GM23248 (cell line): ENCODE data around the gene HM13. TPM values are rescaled to one million over a fixed set of nuclear protein-coding genes. Genes with fewer than 3 reads are reported as not detected.
A peak's percentile ranks its signal among the peaks of the same experiment; 100 is the strongest.

ENCODE experiments used
- DNase-seq: peaks from one replicate; pipeline ENCODE4 v3.0.0-alpha.2; 2015
- H2AFZ ChIP-seq: fragments of 200-600 bp; sonication (generic); 2 replicates; pipeline ENCODE4 v1.6.1; 2016; ENCODE audit warnings: antibody characterized with exemption
- H3F3A ChIP-seq: fragments of 200-600 bp; sonication (generic); 2 replicates; pipeline ENCODE4 v1.6.1; 2016; ENCODE audit warnings: mild to moderate bottlenecking, antibody characterized with exemption, mixed run types; ENCODE audit not compliant: insufficient read depth
- H3K27ac ChIP-seq: fragments of 200-600 bp; sonication (generic); 2 replicates; pipeline ENCODE4 v1.5.1; 2016; ENCODE audit warnings: mild to moderate bottlenecking
- H3K27me3 ChIP-seq: fragments of 200-600 bp; sonication (generic); replicated peaks from 2 replicates; pipeline ENCODE4 v1.6.1; 2016; ENCODE audit warnings: mild to moderate bottlenecking; ENCODE audit not compliant: insufficient read depth
- H3K36me3 ChIP-seq: fragments of 200-600 bp; sonication (generic); 2 replicates; pipeline ENCODE4 v1.6.1; 2016; ENCODE audit warnings: low read depth, mild to moderate bottlenecking
- H3K4me1 ChIP-seq: fragments of 200-600 bp; sonication (generic); 2 replicates; pipeline ENCODE4 v1.6.1; 2016; ENCODE audit warnings: mild to moderate bottlenecking; ENCODE audit not compliant: insufficient read depth
- H3K4me2 ChIP-seq: fragments of 200-600 bp; sonication (generic); one replicate; pipeline ENCODE4 v1.6.1; 2016; ENCODE audit warnings: mild to moderate bottlenecking; ENCODE audit not compliant: unreplicated experiment
- H3K4me3 ChIP-seq: fragments of 200-600 bp; sonication (generic); 2 replicates; pipeline ENCODE4 v1.5.1; 2016; ENCODE audit warnings: mild to moderate bottlenecking
- H3K79me2 ChIP-seq: fragments of 200-600 bp; sonication (generic); 2 replicates; pipeline ENCODE4 v1.6.1; 2016; ENCODE audit warnings: mild to moderate bottlenecking; ENCODE audit not compliant: insufficient read depth
- H3K9ac ChIP-seq: fragments of 200-600 bp; sonication (generic); 2 replicates; pipeline ENCODE4 v1.6.1; 2016; ENCODE audit warnings: mild to moderate bottlenecking
- H3K9me2 ChIP-seq: fragments of 200-600 bp; sonication (generic); 2 replicates; pipeline ENCODE4 v1.6.1; 2016; ENCODE audit warnings: mixed run types, mild to moderate bottlenecking, moderate library complexity; ENCODE audit not compliant: insufficient read depth
- H3K9me3 ChIP-seq: fragments of 200-600 bp; sonication (generic); one replicate; pipeline ENCODE4 v1.6.1; 2017; ENCODE audit warnings: low read depth
- H4K20me1 ChIP-seq: fragments of 200-600 bp; sonication (generic); 2 replicates; pipeline ENCODE4 v1.6.0; 2016; ENCODE audit not compliant: insufficient read depth
- EZH2 ChIP-seq: fragments of 200-600 bp; sonication (generic); IDR thresholded peaks from 2 replicates; pipeline ENCODE4 v1.6.1; 2018; ENCODE audit warnings: antibody characterized with exemption, mild to moderate bottlenecking; ENCODE audit not compliant: insufficient read depth, poor library complexity, severe bottlenecking
- EZH2phosphoT487 ChIP-seq: fragments of 200-600 bp; sonication (generic); IDR thresholded peaks from 2 replicates; pipeline ENCODE4 v1.6.1; 2018; ENCODE audit warnings: antibody characterized with exemption, moderate library complexity, mild to moderate bottlenecking, low read depth; ENCODE audit not compliant: insufficient read depth
- WGBS, 2 experiments: methylation state at CpG; one replicate each; pipeline ENCODE4 v1.1.6; 2015 to 2017; ENCODE audit warnings: low lambda C conversion rate in 2 of 2, low coverage in 1 of 2; ENCODE audit errors: missing lambda C conversion rate in 2 of 2; 5-methylcytosine and 5-hydroxymethylcytosine counted together
- in situ Hi-C: fragments of 300-500 bp; cut with MboI; formaldehyde crosslinking; loops from 2 replicates; pipeline ENCODE4 v1.15.0; 2020
- polyA plus RNA-seq: library from polyadenylated mRNA; unstranded; fragments of >200 nt; fragmentation: Nextera tagmentation; extraction: Ambion mirVana; gene quantifications from 2 replicates; pipeline ENCODE4 v1.2.1, GENCODE V29; 2016
- total RNA-seq: library from RNA; depleted of rRNA; stranded (reverse); fragments of >200 nt; shearing (Covaris generic); gene quantifications from 2 replicates; pipeline ENCODE4 v1.2.3, GENCODE V29; 2014

HM13 gene
- total and polyA plus RNA-seq, 2 experiments from 2014 or later = 117 to 424 TPM

- no peak for DNase-seq
- no peaks in the 10 kb centered on the region for H3F3A ChIP-seq
- in situ Hi-C loops = no loop called here
- no peaks in the 10 kb centered on the region for H3K9me2 ChIP-seq
- no peaks in the 10 kb centered on the region for H3K9me3 ChIP-seq
- no peak overlapping the region for H3K4me2 ChIP-seq
- H3K4me1 ChIP-seq = no peaks in the 10 kb centered on the region
- TF ChIP-seq EZH2phosphoT487 (no peak), EZH2 (no peak)
- 67 to 68% methylated on average over 2 of the region's 2 CpGs for WGBS, 2 experiments
- H3K79me2 ChIP-seq = no peaks in the 10 kb centered on the region
- 0 out of 2 replicates have a peak, but pooled peaks cover 14% of the 10 kb centered on the region for H3K27me3 ChIP-seq
- no peak overlapping the region for H2AFZ ChIP-seq
- H3K27ac ChIP-seq = no peak overlapping the region
- H4K20me1 ChIP-seq = no peaks in the 10 kb centered on the region
- H3K4me3 ChIP-seq = no peak overlapping the region
- H3K9ac ChIP-seq = no peak overlapping the region
- no peaks in the 10 kb centered on the region for H3K36me3 ChIP-seq
Observed at GRCh38 chr20:31488115-31488514, 26.1 kb upstream of the HM13 start.

- H3K79me2 ChIP-seq = no peaks in the 10 kb centered on the region
- no peak overlapping the region for H3K9ac ChIP-seq
- TF ChIP-seq EZH2phosphoT487 (no peak), EZH2 (no peak)
- H4K20me1 ChIP-seq = no peaks in the 10 kb centered on the region
- WGBS, 2 experiments = 44 to 53% methylated on average over 3 of the region's 3 CpGs
- H3K27me3 ChIP-seq = 0 out of 2 replicates have a peak, but pooled peaks cover 14% of the 10 kb centered on the region
- H3K4me1 ChIP-seq = no peaks in the 10 kb centered on the region
- H3F3A ChIP-seq = no peaks in the 10 kb centered on the region
- H2AFZ ChIP-seq = no peak overlapping the region
- in situ Hi-C loops = no loop called here
- H3K9me3 ChIP-seq = no peaks in the 10 kb centered on the region
- H3K9me2 ChIP-seq = no peaks in the 10 kb centered on the region
- H3K36me3 ChIP-seq = no peaks in the 10 kb centered on the region
- no peak overlapping the region for H3K4me2 ChIP-seq
- H3K4me3 ChIP-seq = no peak overlapping the region
- H3K27ac ChIP-seq = no peak overlapping the region
- DNase-seq = no peak
Observed at GRCh38 chr20:31489152-31489551, 25.1 kb upstream of the HM13 start.

- no peaks in the 10 kb centered on the region for H3F3A ChIP-seq
- in situ Hi-C loops = no loop called here
- H3K27ac ChIP-seq = no peak overlapping the region
- no peak overlapping the region for H3K4me2 ChIP-seq
- TF ChIP-seq EZH2 (no peak), EZH2phosphoT487 (no peak)
- no peaks in the 10 kb centered on the region for H3K36me3 ChIP-seq
- H3K79me2 ChIP-seq = no peaks in the 10 kb centered on the region
- no peaks in the 10 kb centered on the region for H3K4me1 ChIP-seq
- H3K4me3 ChIP-seq = no peak overlapping the region
- no peaks in the 10 kb centered on the region for H3K9me2 ChIP-seq
- H4K20me1 ChIP-seq = no peaks in the 10 kb centered on the region
- no peak overlapping the region for H3K9ac ChIP-seq
- WGBS, 2 experiments = 86 to 93% methylated on average over 3 of the region's 3 CpGs
- 0 out of 2 replicates have a peak, but pooled peaks cover 14% of the 10 kb centered on the region for H3K27me3 ChIP-seq
- H3K9me3 ChIP-seq = no peaks in the 10 kb centered on the region
- no peak overlapping the region for H2AFZ ChIP-seq
- DNase-seq = no peak
Observed at GRCh38 chr20:31490752-31491151, 23.5 kb upstream of the HM13 start.

GRCh38 chr20:31494131-31494530, 20.1 kb upstream of the HM13 start:
- peaks cover 15% of the 10 kb centered on the region for H3K4me1 ChIP-seq
- no peaks in the 10 kb centered on the region for H3K9me3 ChIP-seq
- no peak overlapping the region for H3K9ac ChIP-seq
- 0 out of 2 replicates have a peak, but pooled peaks cover under 1% of the 10 kb centered on the region for H3K27me3 ChIP-seq
- no peaks in the 10 kb centered on the region for H3K79me2 ChIP-seq
- H3K9me2 ChIP-seq = no peaks in the 10 kb centered on the region
- no peak overlapping the region for H3K27ac ChIP-seq
- no peak for TF ChIP-seq EZH2phosphoT487
- TF ChIP-seq EZH2 = no peak
- peaks cover 7% of the 10 kb centered on the region; the same call in 1 of the 2 replicates for H3F3A ChIP-seq
- H3K4me2 ChIP-seq = no peak overlapping the region
- H2AFZ ChIP-seq = no peak overlapping the region
- H4K20me1 ChIP-seq = no peaks in the 10 kb centered on the region
- no peaks in the 10 kb centered on the region for H3K36me3 ChIP-seq
- no peak overlapping the region for H3K4me3 ChIP-seq
- 37 to 47% methylated on average over 2 of the region's 2 CpGs for WGBS, 2 experiments
- in situ Hi-C loops = no loop called here
- DNase-seq = peak; percentile 60
